ENCODE data around the gene TMEM45B.
"Not testable (repeated sequence)": the region's sequence is repeated elsewhere in the genome, so short reads cannot be mapped to it uniquely, and the experiment has no call there.

Gene TMEM45B

DNA sequence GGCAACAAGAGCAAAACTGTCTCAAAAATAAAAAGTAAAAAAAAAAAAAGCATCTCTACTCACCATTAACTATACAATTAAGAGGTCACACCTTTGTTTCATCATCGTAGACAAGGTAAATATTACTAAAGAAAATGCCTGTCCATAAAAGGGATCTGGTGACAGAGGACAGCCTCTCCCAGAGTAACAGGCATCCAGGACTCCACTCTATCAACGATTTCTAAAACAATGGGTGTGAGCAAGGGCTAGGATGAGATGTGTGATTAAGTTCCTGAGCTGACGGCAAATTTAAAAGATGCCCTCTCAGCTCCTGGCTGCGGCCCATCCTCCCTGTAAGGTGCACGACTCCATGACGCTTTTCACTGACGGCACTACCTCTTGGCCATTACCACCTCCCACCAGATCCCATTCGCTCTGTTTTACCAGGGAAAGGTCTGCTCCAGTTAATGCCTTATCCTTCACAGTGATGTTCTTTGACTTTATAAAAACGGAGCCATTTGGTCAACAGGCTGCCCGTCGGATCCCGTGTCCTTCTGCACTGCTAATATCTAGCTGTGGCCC lies 2.3 kb upstream of the TMEM45B start:
- DNase-seq: no peak

DNA sequence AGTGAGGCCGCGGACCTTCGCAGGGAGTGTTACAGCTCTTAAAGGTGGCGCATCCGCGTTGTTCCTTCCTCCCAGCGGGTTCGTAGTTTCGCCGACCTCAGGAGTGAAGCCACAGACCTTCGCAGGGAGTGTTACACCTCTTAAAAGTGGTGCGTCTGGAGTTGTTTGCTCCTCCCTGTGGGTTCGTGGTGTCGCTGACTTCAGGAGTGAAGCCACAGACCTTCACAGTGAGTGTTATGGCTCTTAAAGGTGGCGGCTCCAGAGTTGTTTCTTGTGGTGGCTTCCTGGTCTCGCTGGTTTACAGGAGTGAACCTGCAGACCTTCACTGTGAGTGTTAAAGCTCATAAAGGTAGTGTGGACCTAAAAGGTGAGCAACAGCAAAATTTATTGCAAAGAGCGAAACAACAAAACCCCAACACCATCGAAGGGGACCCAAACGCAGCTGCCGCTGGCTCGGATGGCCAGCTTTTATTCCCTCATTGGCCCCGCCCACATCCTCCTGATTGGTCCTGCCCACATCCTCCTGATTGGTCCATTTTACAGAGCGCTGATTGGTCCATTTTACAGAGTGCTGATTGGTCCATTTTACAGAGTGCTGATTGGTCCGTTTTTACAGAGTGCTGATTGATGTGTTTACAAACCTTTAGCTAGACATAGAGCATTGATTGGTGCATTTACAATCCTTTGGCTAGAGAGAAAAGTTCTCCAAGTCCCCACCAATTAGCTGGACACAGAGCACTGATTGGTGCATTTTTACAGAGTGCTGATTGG lies 1.2 kb upstream of the TMEM45B start:
- no peak for DNase-seq

DNA sequence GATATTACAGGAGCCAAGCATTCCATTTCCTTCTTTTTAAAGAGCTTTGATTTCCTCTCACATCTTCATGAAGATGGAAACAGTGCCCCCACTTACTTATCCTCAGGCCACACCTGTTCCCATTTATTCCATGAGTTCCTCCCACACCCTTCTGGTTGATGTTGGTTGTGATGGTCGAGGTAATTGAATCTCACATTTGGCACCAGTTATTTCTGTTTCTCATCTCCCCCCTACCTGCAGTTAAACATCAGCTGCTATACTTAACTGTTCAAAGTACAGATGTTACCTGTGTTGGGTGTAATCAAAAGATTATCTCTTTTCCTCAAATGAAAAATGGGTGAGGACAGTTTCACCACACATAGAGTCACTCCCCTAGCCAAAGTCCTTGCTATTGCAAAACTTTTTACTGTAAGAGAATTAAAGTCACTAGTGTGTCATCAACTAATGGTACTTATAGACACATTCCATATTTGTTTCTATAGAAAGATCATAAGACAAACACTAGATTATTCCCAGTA lies 1.9 kb downstream of the TMEM45B start:
- no peak for DNase-seq

DNA sequence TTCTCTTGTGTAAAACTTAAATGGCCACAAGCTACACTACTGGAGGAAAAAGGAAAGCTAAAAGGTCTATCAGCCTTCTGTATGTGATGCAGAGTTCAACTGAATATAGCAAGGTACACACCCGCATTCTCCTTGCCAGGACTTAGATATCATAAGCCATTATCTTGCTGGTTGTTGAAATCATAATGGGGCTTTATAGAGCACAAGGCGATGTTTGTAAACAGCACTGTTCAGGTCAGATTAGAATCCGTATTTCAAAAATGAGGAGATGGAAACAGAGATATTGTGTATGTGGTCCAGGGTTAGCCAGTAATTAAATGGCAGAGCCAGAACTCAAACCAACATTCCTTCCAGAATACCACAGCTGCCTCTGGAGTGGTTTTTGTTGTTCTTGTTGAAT lies 2.6 kb downstream of the TMEM45B start:
- DNase-seq: not testable (repeated sequence)

DNA sequence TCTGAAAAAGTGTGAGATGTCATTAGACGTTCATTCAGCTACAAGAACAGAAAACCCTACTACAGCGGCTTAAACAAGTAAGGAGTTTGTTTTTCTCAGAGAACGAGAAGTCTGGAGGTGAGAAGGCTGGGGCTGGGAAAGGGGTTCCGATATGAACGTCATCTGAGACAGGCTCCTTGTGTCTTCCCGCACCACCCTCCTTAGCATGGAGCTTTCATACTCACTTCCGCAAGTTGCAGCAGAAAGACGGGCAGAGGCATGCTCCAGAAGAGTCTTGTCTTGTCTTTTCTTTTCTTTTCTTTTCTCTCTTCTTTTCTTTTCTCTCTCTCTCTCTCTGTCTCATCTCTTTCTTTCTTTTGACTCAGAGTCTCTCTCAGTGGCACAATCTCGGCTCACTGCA lies 3.6 kb downstream of the TMEM45B start:
- no peak for DNase-seq

DNA sequence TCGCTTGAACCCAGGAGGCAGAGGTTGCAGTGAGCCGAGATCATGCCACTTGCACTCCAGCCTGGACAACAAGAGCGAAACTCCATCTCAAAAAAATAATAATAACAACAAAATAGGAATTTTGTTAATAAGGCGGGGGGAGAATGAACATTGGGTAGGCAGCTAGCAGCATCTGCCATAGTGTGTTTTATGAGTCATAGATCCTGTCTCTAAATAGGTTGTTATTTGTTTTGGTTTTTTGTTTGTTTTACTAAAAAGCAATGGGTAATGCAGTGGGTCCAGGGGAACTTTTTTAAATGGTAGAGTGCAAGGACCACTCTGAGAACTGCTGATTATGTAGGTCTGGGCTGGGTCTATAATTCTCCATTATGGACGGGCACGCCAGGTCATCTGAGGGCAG lies 4.6 kb downstream of the TMEM45B start:
- DNase-seq: not testable (repeated sequence)

DNA sequence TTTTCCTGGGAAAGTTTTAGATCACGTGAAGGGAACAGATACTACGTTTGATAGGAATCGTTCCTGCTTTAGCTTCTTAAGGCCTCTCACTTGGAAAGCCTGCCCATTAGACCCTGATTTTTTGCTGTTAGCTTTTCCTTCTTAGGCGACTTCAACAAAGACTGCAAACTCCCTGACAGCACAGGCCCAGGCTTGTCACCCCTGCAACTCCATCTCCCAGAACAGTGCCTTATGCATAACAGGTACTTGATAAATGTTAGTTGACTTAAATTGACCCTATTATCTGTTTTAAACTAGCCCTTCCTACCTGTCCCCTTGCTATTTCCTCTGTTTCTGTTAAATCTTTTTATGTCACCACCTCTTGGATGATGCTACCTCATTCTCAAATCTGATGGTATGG lies 7.6 kb downstream of the TMEM45B start:
- DNase-seq: not testable (repeated sequence)

DNA sequence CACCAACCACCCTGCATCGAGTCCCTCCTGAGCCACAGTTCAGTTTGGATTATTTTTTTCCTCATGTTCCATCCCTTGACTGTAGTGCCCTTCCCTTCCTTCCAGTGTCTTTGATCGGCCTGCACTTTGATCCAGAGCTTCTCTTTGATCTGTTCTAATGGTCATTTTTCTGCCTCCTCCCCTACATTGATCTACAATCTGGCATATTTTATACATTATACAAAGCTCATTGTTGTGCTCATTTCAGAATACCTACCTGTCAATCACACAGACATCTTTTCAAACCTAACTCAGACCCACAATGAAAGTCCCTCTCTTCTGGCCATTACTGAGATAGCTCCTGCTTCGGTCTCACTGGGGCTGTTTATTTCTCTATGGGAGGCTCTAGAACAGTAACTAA lies 8.2 kb downstream of the TMEM45B start:
- not testable (repeated sequence) for DNase-seq

DNA sequence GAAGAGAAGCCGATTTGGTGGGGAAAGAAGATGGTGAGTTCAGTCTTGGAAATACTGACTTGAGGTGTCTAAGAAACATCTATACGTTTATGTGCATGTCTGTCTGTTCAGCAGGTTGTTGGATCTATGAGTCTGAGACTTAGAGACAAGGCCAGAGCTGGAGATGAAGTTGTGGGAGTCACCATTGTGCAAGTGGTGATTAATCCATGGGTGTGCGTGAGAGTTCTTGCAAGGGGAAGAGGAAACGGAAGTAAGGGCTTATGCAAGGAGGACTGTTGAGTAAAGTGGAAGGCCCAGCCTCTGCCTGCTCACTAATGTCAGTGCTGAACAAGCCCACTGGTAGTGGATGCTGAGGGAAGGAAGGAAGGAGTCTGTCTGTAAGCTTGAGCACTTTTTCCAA lies 9.7 kb downstream of the TMEM45B start:
- DNase-seq: no peak

DNA sequence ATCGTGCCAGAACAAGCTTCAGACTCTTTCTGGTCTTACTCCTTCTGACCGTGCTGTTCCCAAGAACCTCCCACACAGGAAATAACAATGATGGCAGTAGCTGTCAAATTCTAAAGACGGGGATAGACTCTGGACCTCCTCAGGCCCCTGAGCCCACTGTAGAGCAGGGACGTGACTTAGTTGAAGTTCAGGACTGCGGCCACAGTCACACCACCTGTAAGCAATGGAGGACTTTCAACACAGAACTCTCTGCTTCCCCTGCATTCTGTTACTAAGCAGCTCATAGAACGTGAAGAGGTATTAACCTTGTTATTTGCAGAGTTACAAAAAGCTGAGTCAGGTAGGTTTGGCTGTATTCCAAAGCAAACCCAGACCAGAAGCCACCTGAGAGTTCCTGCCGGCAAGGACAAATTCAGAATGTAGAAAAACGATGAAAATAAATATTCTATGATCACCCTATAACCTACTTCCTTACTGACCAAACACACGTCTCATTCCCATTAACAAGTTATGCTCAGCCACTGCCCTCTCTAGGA lies 12.7 kb downstream of the TMEM45B start:
- no peak for DNase-seq

DNA sequence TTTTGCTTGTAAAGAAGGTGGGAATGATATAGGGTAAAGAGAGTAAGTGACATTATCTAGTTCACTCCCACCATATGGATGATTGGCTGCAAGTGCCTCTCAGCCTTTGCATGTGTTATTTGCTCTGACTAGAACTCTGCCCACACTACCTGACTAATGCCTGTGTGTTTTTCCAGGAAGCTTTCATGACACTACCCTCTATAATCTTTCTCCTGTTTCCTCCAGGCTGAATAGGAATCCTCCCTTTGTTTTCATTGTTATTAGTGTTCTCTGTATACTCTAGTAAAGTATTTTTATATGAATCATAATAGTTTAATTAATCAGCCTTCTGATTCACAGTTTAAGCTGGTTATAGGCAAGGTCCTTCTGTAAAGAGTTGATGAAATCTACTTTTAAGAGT lies 13.8 kb downstream of the TMEM45B start:
- DNase-seq: not testable (repeated sequence)

DNA sequence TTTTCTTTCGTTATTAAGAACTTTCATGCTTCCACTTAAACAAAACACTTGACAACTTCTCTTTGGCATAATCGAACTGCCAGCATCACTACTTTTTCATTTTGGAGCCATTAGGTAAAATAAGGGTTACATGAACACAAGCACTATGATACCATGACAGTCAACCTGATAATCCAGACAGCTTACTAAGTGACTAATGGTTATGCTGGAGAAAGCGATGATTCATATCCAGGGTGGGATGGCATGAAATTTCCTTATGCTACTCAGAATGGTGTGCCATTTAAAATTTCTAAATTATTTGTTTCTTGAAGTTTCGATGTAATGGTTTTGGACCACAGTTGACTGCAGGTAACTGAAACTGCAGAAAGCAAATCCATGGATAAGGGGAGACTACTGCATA lies 15.6 kb downstream of the TMEM45B start:
- DNase-seq: not testable (repeated sequence)

DNA sequence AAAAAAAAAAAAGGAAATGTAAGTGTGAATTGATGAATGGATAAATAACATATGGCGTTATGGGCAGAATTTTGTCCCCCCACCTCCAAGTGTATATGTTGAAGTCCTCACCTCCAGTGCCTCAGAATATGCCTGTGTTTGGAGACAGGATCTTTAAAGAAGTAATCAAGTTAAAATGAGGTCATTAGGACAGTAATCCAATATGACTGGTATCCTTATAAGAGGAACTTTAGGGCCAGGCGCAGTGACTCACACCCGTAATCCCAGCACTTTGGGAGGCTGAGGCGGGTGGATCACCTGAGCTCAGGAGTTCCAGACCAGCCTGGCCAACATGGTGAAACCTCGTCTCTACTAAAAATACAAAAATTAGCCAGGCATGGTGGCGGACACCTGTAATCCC lies 17.6 kb downstream of the TMEM45B start:
- DNase-seq: not testable (repeated sequence)

DNA sequence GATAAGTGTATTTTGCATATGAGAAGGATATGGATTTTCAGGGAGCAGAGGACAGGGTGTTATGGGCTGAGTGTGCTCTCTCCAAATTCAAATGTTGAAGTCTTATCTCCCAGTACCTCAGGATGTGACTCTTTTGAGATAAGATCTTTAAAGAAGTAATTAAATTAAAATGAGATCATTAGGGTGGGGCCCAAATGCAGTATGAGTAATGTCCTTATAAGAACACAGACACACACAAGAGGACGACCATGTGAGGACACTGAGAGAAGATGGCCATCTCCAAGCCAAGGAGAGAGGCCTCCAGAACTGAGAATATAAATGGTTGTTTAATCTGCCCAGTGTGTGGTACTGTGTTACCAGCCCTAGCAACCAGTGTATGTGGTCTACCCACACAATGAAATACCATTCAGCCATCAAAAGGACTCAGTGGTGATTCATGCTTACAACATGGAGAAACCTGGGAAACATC lies 20.8 kb downstream of the TMEM45B start:
- not testable (repeated sequence) for DNase-seq

DNA sequence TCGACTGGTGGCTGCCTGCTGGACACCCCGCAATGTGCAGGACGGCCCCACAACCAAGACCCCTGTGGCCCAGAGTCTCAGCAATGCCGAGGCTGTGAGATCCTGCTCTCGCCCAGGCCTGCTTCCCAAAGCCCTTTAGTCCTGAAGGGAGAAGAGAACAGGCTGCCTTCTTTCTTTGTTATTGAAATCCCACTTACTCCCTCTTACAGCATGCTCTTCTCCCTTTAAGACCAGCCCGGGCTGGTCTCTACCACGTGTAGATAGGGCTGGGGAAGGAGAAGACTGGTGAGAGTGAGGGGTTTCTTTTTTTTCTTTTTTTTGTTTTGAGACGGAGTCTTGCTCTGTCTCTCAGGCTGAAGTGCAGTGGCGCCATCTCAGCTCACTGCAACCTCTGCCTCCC lies 21.3 kb downstream of the TMEM45B start:
- no peak for DNase-seq

DNA sequence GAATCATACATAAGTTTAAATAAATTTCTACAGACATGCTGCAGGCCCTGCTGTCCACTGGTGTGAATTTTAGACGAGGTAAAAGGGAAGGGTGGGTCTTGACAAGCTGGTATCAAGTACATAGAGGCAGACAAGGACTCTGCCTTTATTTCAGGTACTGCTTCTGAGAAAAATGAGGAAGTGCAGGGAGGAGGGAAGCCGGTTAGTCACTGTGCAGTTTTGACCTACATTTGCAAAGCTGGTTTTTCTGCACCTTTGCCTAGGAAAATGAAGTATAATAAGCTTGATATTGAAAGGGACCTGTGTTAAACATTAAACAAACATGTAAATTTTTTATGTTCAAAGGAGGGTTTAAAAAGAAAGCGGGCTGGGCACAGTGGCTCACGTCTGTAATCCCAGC lies 24.6 kb downstream of the TMEM45B start:
- DNase-seq: no peak

DNA sequence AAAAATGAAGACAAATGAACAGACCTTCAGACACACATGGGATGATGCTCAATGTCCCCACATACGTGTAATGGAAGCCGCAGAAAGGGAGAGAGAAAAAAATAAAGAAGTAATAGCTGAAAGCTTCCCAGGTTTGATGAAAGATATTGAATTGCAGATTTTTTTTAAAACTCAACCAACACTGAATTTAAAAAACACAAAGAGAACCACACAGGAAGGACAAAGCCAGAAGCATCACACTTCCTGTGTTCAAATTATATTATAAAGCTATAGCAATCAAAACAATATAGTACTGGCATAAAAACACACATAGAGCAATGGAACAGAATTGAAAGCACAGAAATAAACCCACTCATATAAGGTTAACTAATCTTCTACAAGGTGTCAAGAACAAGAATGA lies 26.5 kb downstream of the TMEM45B start:
- DNase-seq: no peak

DNA sequence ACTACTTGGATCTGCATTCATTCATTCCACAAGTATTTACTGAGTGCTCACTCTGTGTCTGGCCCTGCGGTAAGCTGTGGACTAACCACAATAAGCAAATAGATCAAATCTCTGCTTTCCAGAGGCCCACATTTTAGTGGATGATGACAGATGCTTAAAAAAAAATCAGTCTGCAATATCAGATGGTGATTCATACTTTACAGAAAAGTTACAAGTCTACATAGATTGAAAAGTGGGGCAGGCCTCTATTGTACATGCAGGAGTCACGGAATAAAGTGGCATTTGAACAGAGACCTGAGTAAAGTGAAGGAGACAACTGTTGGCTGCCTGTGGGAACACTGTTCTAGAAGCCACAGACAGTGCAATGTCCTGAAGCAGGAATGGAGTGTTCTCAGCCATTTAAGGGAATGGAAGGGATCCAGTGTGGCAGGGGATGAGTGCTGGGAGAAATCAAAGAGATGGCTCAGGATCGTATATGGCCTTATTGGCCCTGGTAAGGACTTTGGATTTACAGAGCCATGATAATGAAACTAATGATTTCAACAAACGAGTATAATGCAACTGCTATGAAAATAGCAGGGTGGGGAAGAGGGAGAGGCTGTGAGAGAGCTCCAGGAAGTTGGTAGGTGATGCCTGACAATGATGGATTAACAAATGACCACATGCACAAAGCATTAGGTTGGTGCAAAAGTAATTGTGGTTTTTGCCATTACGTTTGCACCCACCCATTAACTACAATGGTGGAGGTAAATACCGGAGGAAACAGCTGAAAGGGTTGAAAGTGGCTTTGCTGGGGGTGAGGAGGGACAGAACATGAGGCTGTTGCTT lies 31.1 kb downstream of the TMEM45B start:
- DNase-seq: no peak

DNA sequence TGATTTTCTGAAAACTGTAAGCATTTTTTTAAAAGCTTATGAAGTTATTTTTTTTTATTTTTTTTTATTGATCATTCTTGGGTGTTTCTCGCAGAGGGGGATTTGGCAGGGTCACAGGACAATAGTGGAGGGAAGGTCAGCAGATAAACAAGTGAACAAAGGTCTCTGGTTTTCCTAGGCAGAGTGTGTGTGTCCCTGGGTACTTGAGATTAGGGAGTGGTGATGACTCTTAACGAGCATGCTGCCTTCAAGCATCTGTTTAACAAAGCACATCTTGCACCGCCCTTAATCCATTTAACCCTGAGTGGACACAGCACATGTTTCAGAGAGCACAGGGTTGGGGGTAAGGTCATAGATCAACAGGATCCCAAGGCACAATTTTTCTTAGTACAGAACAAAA lies 31.7 kb downstream of the TMEM45B start:
- DNase-seq: not testable (repeated sequence)

DNA sequence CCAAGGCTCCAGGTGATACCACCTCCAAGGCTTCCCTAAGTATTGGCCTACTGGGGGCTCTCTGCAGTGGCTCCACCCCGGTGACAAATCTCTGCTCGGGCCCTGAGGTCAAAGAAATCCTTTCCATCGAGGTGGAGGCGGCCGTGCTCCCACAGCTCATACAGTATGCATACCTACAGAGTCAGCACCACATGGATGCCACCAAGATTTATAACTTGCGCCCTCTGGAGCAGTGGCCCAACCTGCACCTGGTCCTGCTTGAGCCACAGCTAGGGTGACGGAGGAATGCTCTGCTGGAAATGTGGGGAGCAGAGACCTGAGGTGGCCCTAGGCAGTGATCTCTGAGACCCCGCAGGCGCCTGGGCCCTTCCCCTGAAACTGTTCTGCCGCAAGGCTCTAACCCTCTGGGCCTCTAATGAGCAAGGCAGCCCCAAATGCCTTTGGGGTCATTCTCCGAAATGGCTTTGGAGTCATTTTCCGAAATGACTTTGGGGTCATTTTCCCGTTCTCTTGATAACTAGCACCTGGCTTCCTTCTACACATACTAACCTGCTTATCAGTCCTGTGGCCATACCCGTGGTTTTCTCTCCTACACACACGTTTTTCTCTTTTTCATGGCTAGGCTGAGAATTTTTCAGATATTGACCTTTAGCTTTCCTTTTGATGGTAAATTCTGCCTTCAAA lies 33.9 kb downstream of the TMEM45B start:
- no peak for DNase-seq

DNA sequence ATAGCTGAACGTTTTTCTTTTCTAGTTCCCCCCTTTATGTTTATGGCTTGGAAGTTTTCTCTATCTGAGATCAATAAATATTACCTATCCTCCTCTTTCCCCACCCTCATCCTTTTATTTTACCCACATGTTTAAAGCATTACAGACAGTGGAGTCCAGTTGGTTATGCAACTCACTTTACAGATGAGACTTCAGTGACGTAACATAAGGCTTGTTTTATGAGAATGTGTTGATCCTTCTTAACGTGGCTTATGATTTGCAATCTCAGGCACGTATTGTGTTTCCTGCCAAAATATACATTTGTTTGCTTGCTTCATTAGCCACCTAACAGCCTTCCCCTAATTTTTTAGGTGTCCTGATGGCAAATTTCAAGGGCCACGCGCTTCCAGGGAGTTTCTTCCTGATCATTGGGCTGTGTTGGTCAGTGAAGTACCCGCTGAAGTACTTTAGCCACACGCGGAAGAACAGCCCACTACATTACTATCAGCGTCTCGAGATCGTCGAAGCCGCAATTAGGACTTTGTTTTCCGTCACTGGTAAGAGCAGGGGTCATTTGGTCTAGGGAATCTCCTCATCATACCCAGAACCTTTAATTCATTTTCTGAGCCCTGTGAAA lies 36.6 kb downstream of the TMEM45B start:
- DNase-seq: no peak
